ENCODE data around the gene SEZ6L.

The SEZ6L gene

DNA sequence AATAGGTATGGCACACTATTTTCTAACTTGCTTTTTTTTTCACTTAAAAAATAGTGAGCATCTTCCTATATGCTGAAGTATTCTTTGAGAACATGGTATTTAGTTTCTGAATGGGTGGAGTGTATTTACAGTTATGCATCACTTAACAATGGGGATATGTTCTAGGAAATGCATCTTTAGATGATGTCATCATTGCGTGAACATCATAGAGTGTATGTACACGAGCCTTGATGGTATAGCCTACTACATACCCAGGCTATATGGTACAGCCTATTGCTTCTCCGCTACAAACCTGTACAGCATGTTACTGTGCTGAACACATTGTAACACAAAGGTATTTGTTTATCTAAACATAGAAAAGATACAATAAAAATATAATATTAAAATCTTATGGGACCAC lies 135.5 kb downstream of the SEZ6L start:
- TF ChIP-seq, protein P1, sequence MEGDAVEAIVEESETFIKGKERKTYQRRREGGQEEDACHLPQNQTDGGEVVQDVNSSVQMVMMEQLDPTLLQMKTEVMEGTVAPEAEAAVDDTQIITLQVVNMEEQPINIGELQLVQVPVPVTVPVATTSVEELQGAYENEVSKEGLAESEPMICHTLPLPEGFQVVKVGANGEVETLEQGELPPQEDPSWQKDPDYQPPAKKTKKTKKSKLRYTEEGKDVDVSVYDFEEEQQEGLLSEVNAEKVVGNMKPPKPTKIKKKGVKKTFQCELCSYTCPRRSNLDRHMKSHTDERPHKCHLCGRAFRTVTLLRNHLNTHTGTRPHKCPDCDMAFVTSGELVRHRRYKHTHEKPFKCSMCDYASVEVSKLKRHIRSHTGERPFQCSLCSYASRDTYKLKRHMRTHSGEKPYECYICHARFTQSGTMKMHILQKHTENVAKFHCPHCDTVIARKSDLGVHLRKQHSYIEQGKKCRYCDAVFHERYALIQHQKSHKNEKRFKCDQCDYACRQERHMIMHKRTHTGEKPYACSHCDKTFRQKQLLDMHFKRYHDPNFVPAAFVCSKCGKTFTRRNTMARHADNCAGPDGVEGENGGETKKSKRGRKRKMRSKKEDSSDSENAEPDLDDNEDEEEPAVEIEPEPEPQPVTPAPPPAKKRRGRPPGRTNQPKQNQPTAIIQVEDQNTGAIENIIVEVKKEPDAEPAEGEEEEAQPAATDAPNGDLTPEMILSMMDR (IDR thresholded peaks at IDR 0.05; ENCODE audit: poor library complexity, severe bottlenecking): no peak
- peaks cover 25% of the 10 kb centered on the region for H3K27me3 ChIP-seq (ENCODE audit: insufficient read depth, poor library complexity, severe bottlenecking)
- no peak for DNase-seq (ENCODE audit: low spot score)
- H3K4me1 ChIP-seq (ENCODE audit: insufficient read depth, poor library complexity, severe bottlenecking): no peaks in the 10 kb centered on the region
- H3K9me3 ChIP-seq (ENCODE audit: severe bottlenecking): no peaks in the 10 kb centered on the region
- H3K27ac ChIP-seq (ENCODE audit: poor library complexity, severe bottlenecking): no peak overlapping the region
- no peaks in the 10 kb centered on the region for H3K36me3 ChIP-seq (ENCODE audit: low read depth)
- ATAC-seq (ENCODE audit: low read depth): no peak
- no peak overlapping the region for H3K4me3 ChIP-seq (ENCODE audit: severe bottlenecking)

DNA sequence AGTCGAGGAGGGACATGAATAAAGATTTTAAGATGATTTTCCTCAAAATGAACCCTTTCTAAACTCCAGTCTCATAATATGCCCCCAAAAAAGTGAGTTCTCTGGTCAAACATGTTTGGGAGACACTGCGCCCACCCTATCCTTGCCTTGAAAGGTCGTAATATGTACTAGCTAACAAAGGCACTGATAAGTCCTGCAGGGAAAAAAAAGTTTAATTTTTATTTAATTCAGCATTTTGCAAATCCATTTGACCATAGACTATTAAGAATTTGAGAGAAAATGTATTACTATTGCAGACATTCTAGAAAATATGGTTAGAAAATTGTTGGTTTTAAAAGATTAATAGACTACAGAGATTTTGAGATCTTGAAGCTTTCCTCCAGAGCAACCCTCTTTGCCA lies 139.2 kb downstream of the SEZ6L start:
- no peak overlapping the region for H3K27ac ChIP-seq (ENCODE audit: poor library complexity, severe bottlenecking)
- no peak overlapping the region for H3K4me3 ChIP-seq (ENCODE audit: severe bottlenecking)
- H3K27me3 ChIP-seq (ENCODE audit: insufficient read depth, poor library complexity, severe bottlenecking): peaks cover 21% of the 10 kb centered on the region
- H3K9me3 ChIP-seq (ENCODE audit: severe bottlenecking): no peaks in the 10 kb centered on the region
- H3K4me1 ChIP-seq (ENCODE audit: insufficient read depth, poor library complexity, severe bottlenecking): no peaks in the 10 kb centered on the region
- DNase-seq (ENCODE audit: low spot score) (no peak), ATAC-seq (ENCODE audit: low read depth) (no peak)
- TF ChIP-seq, protein P1 (IDR thresholded peaks at IDR 0.05; ENCODE audit: poor library complexity, severe bottlenecking): no peak
- H3K36me3 ChIP-seq (ENCODE audit: low read depth): no peaks in the 10 kb centered on the region

DNA sequence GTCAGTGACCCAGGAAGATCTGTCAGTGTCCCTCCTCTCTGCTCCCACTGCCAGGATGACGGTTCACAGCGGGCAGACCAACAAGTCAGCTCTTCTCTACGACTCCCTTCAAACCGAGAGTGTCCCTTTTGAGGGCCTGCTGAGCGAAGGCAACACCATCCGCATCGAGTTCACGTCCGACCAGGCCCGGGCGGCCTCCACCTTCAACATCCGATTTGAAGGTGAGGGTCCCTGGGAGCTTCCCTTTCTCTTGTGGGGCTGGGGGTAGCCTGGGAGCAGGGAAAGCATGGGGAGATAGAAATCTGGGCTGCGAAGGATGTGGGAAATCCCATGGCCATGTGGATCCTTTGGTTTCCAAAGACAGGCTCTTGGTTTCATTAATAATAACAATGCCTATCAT lies 141.4 kb downstream of the SEZ6L start:
- H3K4me1 ChIP-seq (ENCODE audit: insufficient read depth, poor library complexity, severe bottlenecking): no peaks in the 10 kb centered on the region
- peaks cover 18% of the 10 kb centered on the region for H3K27me3 ChIP-seq (ENCODE audit: insufficient read depth, poor library complexity, severe bottlenecking)
- no peaks in the 10 kb centered on the region for H3K9me3 ChIP-seq (ENCODE audit: severe bottlenecking)
- no peak overlapping the region for H3K4me3 ChIP-seq (ENCODE audit: severe bottlenecking)
- no peak for ATAC-seq (ENCODE audit: low read depth)
- no peak for DNase-seq (ENCODE audit: low spot score)
- no peaks in the 10 kb centered on the region for H3K36me3 ChIP-seq (ENCODE audit: low read depth)
- TF ChIP-seq, protein P1 (IDR thresholded peaks at IDR 0.05; ENCODE audit: poor library complexity, severe bottlenecking): no peak
- no peak overlapping the region for H3K27ac ChIP-seq (ENCODE audit: poor library complexity, severe bottlenecking)

DNA sequence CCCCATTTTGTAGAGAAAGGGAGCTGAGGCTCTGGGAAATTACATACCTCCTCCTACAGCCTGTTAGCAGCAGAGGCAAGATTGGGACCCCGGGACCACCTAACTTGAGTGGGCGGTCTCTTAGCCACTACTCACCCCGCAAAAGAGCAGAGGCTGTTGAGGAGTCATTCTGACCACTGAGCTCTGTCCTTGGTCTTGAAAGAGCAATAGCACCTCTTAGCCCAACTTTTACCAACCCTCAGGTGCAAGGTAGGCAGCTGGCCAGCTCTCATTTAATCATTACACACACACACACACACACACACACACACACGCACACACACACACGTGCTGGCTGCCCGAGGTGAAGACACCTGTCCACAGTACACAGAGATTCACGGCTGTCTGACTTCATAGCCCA lies 144.0 kb downstream of the SEZ6L start:
- H3K27ac ChIP-seq (ENCODE audit: poor library complexity, severe bottlenecking): no peak overlapping the region
- TF ChIP-seq, protein P1 (IDR thresholded peaks at IDR 0.05; ENCODE audit: poor library complexity, severe bottlenecking): no peak
- H3K4me1 ChIP-seq (ENCODE audit: insufficient read depth, poor library complexity, severe bottlenecking): no peaks in the 10 kb centered on the region
- H3K9me3 ChIP-seq (ENCODE audit: severe bottlenecking): no peaks in the 10 kb centered on the region
- H3K36me3 ChIP-seq (ENCODE audit: low read depth): no peaks in the 10 kb centered on the region
- H3K4me3 ChIP-seq (ENCODE audit: severe bottlenecking): no peak overlapping the region
- DNase-seq (ENCODE audit: low spot score) (no peak), ATAC-seq (ENCODE audit: low read depth) (no peak)
- H3K27me3 ChIP-seq (ENCODE audit: insufficient read depth, poor library complexity, severe bottlenecking): no peaks in the 10 kb centered on the region

DNA sequence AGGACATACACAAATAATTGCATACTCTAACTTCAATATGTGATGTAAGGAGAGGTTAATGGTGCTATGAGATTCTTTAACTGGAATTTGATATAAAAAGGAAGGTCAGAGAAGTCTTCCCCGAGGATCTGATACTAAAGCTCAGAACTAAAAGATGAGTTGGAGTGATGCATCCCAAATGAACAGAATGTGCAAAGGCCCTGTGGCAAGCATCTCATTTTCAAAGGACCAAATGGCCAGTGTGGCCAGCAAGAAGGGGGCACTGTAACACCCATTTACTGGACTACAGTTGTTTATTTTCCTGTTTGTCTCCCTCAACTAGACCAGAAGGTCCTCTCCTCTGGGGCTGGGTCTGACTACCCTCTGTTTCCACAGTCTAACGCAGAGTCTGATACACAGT lies 144.9 kb downstream of the SEZ6L start:
- H3K4me1 ChIP-seq (ENCODE audit: insufficient read depth, poor library complexity, severe bottlenecking): no peaks in the 10 kb centered on the region
- H3K27ac ChIP-seq (ENCODE audit: poor library complexity, severe bottlenecking): no peak overlapping the region
- ATAC-seq (ENCODE audit: low read depth): no peak
- H3K9me3 ChIP-seq (ENCODE audit: severe bottlenecking): no peaks in the 10 kb centered on the region
- H3K4me3 ChIP-seq (ENCODE audit: severe bottlenecking): no peak overlapping the region
- DNase-seq (ENCODE audit: low spot score): no peak
- no peaks in the 10 kb centered on the region for H3K27me3 ChIP-seq (ENCODE audit: insufficient read depth, poor library complexity, severe bottlenecking)
- TF ChIP-seq, protein P1 (IDR thresholded peaks at IDR 0.05; ENCODE audit: poor library complexity, severe bottlenecking): no peak
- no peaks in the 10 kb centered on the region for H3K36me3 ChIP-seq (ENCODE audit: low read depth)
